HEK293 (cell line): ENCODE data around the gene GP2.

ENCODE experiments used
- ATF2 ChIP-seq: fragments of 450-650 bp; formaldehyde crosslinking; IDR thresholded peaks from 2 replicates; pipeline ENCODE4 v1.5.1; 2016; ENCODE audit warnings: missing biosample characterization, missing genetic modification characterization, low read depth
- CTCF ChIP-seq: fragments of 450-650 bp; formaldehyde crosslinking; IDR thresholded peaks from 2 replicates; pipeline ENCODE4 v1.5.1; 2016; ENCODE audit warnings: missing biosample characterization, missing genetic modification characterization
- ZNF280D ChIP-seq: fragments of 450-650 bp; formaldehyde crosslinking; IDR thresholded peaks from 2 replicates; pipeline ENCODE4 v1.5.1; 2016; ENCODE audit warnings: missing biosample characterization, missing genetic modification characterization
- ZNF302 ChIP-seq: fragments of 450-650 bp; formaldehyde crosslinking; IDR thresholded peaks from 2 replicates; pipeline ENCODE4 v1.5.1; 2016; ENCODE audit warnings: missing biosample characterization, missing genetic modification characterization, low read depth
- ZNF670 ChIP-seq: fragments of 450-650 bp; formaldehyde crosslinking; IDR thresholded peaks from 2 replicates; pipeline ENCODE4 v1.5.1; 2016; ENCODE audit warnings: missing biosample characterization, missing genetic modification characterization, low read depth
- ZNF837 ChIP-seq: fragments of 450-650 bp; formaldehyde crosslinking; IDR thresholded peaks from 2 replicates; pipeline ENCODE4 v1.5.1; 2016; ENCODE audit warnings: missing biosample characterization, missing genetic modification characterization

GRCh38 chr16:20263138-20263855, 64.0 kb downstream of the GP2 start:
- TF ChIP-seq ZNF302 (tag by site-specific recombination) (no peak), CTCF (tag by site-specific recombination) (no peak), ZNF837 (tag by site-specific recombination) (no peak), ATF2 (tag by site-specific recombination) (no peak), ZNF280D (tag by site-specific recombination) (no peak), ZNF670 (tag by site-specific recombination) (no peak)
